ENCODE results near the gene SCD5. TPM values are rescaled to one million over a fixed set of nuclear protein-coding genes. Genes with fewer than 3 reads are reported as not detected.
A peak's percentile ranks its signal among the peaks of the same experiment; 100 is the strongest.

SCD5 gene
- total and polyA plus RNA-seq, 2 donors (not counting 3 experiments of a cell fraction or from before 2014, with no cell fraction given), result 38.4 to 38.5 TPM

MicroRNA genes within 50 kb of the gene (microRNA counts, 767-probe panel; counts per million panel counts)
- microRNA hsa-miR-575, result 723 counts per million, percentile 96 among the panel's probes with 10 or more counts

Small RNAs within 50 kb of the gene (microRNA-seq; reads per million reads assigned to microRNA genes)
- not detected for gene MIR575 (ENCODE audit: borderline number of aligned reads, borderline replicate concordance)

Small RNAs within 50 kb of the gene (small RNA-seq; reads per million reads assigned to genes)
- not detected for gene MIR575 (ENCODE audit: insufficient read depth, insufficient read length, low read depth, low replicate concordance)

Other genes with a start within 250 kb of the SCD5 start
- 6.5 and 6.6 TPM in 2 replicates for gene TMEM150C, start 236.8 kb downstream of the SCD5 start, total RNA-seq
- 3.8 and 4.1 TPM in 2 replicates for gene TMEM150C, start 236.8 kb downstream of the SCD5 start, polyA plus RNA-seq
- gene SEC31A, start 92.4 kb upstream of the SCD5 start, total RNA-seq, result 290 and 301 TPM in 2 replicates
- 226 and 252 TPM in 2 replicates for gene SEC31A, start 92.4 kb upstream of the SCD5 start, polyA plus RNA-seq
- gene THAP9, start 101.9 kb upstream of the SCD5 start, total RNA-seq, result 1.7 and 3.2 TPM in 2 replicates
- 0.86 and 0.99 TPM in 2 replicates for gene THAP9, start 101.9 kb upstream of the SCD5 start, polyA plus RNA-seq
- 14.8 and 15.7 TPM in 2 replicates for gene LIN54, start 212.0 kb upstream of the SCD5 start, total RNA-seq
- gene LIN54, start 212.0 kb upstream of the SCD5 start, polyA plus RNA-seq, result 6.2 and 6.5 TPM in 2 replicates
- 47.3 and 53.0 TPM in 2 replicates for gene COPS4, start 236.4 kb upstream of the SCD5 start, total RNA-seq
- 29.8 and 30.7 TPM in 2 replicates for gene COPS4, start 236.4 kb upstream of the SCD5 start, polyA plus RNA-seq

All from endothelial cell of umbilical vein (primary cell).